Activated CD4-positive, alpha-beta T cell treated with anti-CD3 and anti-CD28 coated beads, Interleukin-2, Interleukin-6, amounts not matched to agents 100 ng/mL and 50 ng/mL, durations not matched to agents 16 hours and 8 hours (primary cell): ENCODE results near the gene SLC39A7.
A peak's percentile ranks its signal among the peaks of the same experiment; 100 is the strongest.
"Not testable (repeated sequence)": the region's sequence is repeated elsewhere in the genome, so short reads cannot be mapped to it uniquely, and the experiment has no call there.

Experiments
- DNase-seq: peaks from one replicate; pipeline ENCODE4 v3.0.0-alpha.2; 2020

Gene SLC39A7

DNA sequence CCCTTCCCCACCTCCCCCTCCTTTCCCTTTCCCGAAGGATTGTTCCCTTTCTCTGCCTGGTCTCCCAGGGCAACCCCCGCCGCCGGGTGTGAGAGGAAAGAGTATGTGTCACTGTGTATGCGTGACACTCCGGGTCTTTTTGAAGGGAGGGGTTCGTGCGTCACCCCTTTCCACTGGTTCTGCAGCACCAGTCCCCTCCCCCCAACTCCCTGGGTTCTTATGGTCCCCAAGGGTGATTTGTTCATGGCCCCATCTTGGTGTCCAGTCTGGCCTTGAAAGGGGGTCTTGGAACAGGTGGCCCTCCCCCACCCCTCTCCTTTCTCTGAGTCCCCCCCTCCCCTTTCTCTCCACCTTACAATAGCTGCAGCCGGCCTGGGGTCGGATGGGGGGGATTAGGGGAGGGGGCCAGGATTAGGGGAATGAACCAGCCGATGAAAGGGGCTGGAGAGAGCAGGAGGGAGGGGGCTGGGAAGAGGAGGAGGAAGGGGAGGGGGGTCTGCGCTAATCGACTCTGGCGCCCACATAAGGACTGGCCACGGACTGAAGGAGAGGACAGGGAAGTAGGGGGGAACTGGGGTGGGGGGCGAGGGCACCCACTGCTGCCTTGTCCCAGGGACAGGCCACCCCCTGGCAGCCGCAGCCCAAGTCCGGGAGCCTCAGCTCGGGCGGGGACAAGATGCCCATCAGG lies 6.3 kb downstream of the SLC39A7 start:
- DNase-seq = no peak

DNA sequence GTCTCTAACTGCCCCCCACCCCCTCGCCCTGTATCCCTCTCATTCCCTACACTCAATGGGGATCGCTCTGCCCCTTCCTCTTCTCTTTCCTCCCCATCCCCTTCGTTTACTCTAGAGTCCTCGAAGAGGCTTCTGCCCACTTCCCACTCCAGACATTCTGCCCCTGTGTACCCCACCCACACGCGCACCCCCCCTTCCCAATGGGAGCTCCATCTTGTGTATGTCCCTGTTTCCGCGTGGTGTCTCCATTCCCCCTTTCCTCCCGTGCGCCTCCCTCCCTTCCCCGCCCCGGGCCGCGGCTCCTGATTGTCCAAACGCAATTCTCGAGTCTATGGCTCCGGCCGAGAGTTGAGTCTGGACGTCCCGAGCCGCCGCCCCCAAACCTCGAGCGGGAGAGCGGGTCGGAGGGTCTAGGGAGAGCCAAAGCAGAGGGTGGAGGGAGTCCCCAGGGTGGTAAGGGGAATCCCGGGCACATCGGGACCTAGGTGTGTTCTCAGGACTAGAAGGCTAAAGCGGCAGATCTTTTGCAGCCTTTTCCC lies 7.0 kb downstream of the SLC39A7 start:
- peak; percentile 23 for DNase-seq

DNA sequence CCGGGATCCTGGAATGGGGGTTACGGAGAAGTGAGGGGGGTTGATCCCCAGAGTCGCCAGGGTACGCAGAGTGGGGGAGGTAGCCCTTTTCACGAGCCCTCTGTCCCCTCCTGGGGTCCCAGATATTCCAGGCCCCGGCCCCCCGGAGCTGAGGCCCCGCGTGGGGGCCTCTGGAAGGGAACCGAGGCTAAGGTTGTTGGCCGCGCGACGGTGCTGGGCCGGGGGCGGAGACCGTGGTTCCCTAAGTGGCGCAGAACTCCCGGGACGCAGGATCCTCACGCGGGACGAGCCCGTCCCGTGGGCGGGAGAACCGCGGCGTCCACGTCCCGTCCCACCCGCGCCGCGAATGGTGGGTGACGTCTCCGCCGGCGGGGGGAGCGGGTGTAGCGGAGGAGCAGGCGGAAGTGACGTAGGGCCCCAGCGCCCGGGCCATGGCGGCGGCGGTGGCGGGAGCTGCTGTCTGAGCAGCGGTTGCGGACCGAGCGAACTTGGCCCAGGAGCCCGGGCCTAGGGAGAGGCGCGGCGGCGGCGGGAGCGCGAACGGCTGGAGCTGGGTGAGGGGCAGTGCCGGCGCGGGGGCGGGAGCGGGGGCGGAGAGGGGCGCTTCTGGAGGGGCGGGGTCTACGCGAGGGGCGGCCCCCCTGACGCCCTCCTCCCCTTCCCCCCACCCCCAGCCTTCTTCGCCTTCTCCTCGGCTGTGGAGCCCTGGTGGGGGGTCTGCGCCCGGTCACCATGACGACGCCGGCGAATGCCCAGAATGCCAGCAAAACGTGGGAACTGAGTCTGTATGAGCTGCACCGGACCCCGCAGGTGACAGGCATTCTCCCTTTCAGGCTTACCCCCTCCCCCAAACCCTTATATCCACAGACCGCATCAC lies 7.7 kb downstream of the SLC39A7 start, which contains the start of gene RING1:
TSS of gene RING1 (plus strand) at position 410 of the 877 bp plus-strand sequence. CDS start at position 733, 323 bp downstream.
- DNase-seq = peak; percentile 88

DNA sequence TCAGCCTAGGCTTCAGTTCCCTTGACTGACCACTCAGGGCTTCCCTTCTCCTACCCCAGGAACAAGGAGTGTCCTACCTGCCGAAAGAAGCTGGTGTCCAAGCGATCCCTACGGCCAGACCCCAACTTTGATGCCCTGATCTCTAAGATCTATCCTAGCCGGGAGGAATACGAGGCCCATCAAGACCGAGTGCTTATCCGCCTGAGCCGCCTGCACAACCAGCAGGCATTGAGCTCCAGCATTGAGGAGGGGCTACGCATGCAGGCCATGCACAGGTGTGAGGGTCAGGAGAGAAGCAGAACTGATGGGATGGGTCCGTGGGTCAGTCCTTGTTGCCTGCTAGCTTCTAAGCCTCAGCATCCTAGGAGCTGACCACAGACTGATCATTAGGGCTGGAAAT lies 9.2 kb downstream of the SLC39A7 start:
- no peak for DNase-seq

DNA sequence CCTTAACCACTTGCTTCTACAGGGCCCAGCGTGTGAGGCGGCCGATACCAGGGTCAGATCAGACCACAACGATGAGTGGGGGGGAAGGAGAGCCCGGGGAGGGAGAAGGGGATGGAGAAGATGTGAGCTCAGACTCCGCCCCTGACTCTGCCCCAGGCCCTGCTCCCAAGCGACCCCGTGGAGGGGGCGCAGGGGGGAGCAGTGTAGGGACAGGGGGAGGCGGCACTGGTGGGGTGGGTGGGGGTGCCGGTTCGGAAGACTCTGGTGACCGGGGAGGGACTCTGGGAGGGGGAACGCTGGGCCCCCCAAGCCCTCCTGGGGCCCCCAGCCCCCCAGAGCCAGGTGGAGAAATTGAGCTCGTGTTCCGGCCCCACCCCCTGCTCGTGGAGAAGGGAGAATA lies 10.5 kb downstream of the SLC39A7 start:
- DNase-seq = no peak

DNA sequence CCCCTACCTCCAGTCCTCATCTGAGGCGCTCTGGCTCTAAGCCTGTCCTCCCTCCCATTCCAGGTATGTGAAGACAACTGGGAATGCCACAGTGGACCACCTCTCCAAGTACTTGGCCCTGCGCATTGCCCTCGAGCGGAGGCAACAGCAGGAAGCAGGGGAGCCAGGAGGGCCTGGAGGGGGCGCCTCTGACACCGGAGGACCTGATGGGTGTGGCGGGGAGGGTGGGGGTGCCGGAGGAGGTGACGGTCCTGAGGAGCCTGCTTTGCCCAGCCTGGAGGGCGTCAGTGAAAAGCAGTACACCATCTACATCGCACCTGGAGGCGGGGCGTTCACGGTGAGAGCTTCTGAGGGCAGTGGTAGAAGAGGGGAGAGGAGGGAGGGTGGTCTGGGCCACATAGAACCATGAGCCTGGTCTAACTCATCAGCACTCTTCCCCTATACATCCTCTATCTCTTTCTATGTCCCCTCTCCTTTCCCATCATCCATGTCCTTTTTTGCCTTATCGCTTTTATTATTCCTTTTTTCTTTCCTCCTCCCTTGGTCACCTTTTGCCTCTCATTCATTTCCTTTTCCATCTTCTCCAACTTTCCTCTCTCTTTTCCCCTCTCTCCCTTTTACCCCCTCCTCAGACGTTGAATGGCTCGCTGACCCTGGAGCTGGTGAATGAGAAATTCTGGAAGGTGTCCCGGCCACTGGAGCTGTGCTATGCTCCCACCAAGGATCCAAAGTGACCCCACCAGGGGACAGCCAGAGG lies 11.2 kb downstream of the SLC39A7 start:
- no peak for DNase-seq

DNA sequence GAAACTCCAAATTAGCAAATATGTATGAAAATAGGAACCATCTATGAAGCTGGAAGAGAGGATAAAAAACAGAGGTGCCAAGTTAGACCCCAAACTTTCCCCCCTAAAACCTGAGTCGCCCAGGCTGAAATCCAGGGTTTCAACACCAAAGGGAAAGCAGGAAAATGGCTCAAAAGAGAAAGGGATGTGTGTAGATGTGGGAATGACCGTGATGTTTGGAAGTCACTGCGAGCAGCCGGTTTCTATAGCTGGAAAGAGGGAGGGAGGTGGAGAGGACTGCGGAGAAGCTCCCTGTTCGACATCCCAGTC lies 12.1 kb downstream of the SLC39A7 start:
- DNase-seq = no peak

DNA sequence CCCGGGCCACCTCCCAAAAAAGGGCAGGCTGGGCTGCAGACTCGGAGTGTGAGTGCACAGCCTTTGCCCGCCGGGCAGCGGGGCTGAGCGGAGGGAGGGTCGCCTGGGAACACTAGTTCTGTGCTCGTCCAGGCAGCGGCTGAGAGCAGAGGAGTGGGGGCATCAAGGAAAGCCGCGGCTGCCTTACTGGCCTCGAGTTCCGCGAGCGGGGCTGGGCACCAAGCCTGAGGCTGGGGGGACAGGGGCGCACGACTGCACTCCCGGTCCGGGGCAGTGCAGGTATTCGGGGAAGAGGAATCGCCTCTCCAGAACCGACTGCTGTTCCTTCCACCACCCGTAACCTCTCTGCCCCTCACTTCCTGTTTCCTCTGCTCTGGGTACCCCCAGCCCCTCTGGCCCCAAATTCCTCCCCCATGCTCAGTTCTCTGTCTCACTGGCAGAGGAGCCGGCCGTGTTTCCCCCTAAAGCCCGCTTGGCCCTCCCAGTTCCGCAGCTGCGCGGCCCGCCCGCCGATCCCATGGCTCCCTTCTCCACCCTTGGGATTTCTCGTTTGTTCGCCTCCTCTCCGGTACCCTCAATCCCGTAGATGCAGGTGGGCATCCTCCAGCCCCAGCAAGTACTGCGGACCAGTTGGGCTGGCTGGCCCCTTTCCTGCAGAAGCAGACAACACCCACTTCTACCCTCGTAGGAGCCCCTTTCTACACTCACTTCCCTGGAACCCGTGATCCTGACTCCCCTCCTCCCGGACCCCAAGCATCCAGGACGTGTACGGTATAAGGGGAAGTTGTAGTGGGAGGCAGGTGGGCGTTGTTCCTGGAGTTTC lies 12.7 kb downstream of the SLC39A7 start:
- no peak for DNase-seq

DNA sequence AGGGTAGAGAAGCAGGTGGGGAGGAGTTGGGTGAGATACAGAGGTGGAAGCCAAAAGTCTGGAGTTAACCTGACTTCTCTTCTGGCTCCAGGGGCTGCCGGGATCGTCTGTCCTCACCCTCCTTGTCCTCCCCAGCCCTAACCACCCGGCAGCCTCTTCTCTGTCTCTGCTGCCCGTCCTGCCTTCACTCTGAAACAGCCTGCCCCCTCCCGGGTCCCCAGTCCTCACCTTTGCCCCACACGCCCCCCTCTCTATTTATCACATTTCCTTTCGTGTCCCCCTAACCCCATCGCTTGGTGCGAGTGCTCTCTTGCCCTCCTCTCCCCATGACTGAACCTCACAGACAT lies 13.3 kb downstream of the SLC39A7 start:
- DNase-seq = no peak

DNA sequence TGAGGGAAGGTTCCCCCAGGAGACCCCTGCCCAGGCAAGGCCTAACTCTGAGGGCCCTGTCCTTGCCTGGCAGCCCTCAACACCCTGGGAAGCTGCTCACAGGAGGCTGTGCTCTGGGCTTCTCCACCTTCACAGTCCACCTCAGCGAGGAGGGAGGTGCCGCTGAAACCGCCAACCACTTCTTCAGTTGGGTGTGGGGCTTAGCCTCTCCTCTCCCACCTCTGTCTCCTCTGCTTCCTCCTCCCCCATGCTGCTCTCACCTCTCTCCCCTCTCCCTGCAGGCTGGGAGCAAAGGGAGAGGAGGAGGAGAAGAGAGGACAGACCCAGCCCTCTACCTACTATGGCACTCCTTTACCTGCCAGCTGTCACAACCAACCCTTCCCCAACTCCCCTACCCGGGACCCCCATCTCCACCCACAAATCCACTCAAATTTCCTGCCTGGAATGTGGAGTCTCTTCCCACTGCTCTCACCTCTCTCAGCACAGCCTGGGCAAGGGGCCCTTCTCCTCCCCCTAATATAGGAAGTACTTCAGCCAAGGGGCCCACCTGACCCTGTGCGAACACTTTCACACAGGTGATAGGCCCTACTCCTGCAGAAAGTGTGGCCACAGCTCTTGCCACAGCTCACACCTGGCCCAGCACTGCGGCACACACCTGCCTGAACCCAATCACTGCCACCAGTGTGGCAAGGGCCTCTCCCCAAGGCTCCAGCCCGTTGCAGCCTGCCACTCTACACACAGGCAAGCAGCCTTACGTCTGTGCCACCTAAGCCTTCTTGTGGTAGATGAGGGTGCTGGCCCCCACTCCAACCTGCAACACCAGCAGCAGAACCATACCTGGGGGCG lies 14.8 kb downstream of the SLC39A7 start:
- DNase-seq = no peak

DNA sequence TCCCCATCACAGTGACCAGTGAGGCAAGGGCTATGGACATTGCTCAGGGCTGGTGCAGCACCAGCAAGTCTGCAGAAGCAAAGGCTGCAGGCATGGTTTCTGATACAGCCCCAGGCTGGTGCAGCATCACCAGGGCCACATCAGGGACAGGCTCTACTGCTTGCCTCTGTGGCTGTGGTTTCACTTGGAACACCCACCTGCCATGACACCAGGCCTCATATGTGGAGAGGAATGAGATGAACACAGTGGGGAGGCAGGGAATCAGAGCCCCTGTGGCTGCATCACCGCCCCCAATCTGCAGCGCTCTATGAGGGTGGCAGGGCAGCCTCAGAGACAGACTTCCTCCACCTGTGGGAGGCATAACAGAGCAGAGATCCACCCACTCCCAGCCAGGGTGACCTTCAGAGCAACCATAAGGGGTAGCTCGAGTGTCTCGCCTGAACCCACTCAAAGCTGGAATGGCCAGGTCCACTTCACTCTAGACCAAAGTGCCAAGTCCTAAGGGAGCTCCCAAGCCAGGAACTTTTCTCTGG lies 15.5 kb downstream of the SLC39A7 start:
- no peak for DNase-seq

DNA sequence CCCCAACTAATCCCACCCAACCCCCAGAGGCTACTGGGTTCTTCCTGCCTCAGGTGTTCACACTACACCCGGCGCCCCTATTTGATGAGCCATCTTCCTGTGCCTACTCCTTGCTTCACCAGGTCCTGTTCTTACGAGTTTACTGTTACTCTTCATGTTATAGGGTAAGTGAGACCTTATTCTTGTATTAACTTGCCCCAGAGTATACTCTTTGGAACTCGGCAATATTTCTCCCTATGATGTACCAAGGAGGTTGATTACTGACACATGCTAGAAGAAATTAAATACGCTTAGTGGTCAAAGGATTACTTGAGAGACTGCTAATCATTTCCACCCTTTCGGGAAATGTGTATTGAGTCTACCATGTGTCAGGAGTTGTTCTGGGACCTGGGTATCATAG lies 16.6 kb downstream of the SLC39A7 start:
- no peak for DNase-seq

DNA sequence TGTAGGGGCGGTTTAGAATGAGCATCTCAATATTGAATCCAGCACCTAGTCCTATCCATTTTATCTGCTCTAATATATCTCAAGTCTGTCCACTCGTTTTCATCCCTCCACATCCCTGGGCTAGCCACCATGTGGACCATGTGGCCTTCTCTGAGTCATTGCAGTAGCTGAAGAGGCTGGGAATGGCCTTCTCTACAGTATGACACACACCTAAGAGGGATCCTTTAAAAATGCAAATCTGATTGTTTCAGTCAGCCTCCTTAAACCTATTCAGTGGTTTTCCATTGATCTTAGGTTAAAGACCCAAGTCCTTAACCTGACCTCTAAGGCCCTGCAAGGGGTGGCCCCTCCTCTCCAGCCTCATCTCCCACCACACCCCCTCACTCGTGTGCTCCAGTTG lies 17.0 kb downstream of the SLC39A7 start:
- DNase-seq = no peak

DNA sequence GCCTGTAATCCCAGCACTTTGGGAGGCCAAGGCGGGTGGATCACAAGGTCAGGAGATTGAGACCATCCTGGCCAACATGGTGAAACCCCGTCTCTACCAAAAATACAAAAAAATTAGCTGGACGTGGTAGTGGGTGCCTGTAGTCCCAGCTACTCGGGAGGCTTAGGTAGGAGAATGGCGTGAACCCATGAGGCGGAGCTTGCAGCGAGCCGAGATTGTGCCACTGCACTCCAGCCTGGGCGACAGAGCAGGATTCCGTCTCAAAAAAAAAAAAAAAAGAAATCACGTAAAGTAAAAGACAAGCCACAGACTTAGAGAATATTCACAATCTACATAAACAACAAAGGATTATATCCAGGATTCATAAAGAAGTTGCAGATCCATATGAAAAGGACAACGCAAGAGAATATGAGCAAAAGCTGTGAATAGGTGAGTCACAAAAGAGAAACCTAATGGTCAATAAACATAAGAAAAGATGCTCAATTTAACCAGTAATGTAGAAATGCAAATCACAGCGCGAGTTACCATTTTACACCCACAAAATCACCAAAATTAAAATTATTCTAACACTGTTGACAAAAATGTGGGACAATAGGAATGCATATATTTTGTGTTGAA lies 25.9 kb downstream of the SLC39A7 start:
- DNase-seq = not testable (repeated sequence)

DNA sequence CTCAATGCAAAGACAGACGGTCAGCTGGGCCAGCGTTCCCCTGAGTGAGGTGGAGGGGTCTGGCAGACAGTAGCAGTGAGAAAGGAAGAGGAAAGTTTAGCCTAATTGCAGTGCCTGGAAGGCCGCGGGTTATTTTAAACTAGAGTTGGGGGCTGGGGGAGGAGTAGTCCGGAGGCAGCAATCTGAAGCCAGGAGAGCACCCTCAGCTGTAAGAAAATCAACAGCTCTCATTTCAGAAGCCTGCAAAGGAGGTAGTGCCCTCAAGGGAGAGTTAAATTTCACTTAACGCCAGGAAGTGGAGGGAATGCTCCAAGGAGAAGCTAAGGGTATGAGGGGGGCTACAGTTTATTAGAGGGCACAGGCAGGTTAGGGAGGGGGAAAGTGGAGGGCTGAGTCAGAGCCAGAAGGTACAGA lies 34.6 kb downstream of the SLC39A7 start:
- no peak for DNase-seq

DNA sequence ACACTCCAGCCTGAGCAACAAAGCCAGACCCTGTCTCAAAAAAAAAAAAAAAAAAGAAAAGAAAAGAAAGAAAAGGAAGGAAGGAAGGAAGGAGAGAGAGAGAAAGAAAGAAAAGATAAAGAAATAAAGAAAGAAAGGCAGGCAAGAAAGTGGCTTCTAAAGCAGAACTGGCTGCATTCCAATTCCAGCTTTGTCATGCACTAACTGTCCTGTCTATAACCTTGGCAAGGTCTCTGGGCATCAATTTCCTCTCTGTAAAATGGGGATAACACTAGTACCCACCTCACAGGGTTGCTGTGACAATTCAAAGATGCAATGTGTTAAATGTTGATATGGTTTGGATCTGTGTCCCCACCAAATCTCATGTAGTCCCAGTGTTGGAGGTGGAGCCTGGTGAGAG lies 35.7 kb downstream of the SLC39A7 start:
- DNase-seq = no peak

DNA sequence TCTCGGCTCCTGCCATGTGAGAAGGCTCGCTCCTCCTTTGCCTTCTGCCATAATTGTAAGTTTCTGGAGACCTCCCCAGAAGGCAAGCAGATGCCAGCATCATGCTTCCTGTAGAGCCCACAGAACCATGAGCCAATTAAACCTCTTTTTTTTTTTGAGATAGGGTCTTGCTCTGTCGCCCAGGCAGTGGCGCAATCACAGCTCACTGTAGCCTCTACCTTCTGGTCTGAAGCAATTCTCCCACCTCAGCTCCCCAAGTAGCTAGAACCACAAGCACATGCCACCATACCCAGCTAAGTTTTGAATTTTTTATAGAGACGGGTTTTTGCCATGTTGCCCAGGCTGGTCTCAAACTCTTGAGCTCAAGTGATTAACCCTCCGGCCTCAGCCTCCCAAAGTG lies 36.2 kb downstream of the SLC39A7 start:
- DNase-seq = no peak

DNA sequence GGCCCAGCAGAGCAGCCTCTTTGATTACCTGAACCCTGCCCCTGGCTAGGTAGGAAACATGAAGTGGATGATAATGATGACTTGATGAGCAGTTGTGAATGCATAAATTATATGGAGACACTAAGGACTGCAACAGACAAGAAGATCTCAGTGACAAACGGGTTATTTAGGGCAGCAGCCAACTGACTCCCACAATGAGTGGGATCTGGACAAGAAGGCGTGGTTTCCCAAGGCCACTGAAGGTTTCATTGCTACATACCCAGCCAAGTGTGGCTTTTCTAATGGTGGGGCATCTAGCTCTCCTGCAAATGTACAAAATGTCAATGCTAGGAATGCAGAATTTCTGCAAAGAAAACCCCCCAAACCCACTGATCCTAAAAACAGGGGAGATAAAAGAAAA lies 37.1 kb downstream of the SLC39A7 start:
- DNase-seq = no peak

DNA sequence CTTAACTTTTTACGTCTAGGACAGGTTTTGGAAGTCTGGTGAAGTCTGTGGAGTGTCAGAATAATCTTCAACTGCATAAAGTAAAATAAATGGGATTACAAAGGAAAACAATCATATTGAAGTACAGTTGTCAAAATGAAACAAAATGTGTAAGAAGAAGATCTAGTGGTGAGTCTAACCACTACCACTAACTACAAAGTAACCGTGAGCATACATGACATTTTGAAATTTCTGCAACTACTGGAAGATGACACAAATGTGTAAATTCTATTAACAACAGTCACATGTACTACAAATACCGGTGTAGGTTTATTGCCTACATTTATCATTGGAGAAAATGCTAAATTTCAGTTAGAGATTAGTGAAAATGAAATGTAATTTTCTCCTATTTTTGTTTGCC lies 41.3 kb downstream of the SLC39A7 start:
- peak; percentile 61 for DNase-seq

DNA sequence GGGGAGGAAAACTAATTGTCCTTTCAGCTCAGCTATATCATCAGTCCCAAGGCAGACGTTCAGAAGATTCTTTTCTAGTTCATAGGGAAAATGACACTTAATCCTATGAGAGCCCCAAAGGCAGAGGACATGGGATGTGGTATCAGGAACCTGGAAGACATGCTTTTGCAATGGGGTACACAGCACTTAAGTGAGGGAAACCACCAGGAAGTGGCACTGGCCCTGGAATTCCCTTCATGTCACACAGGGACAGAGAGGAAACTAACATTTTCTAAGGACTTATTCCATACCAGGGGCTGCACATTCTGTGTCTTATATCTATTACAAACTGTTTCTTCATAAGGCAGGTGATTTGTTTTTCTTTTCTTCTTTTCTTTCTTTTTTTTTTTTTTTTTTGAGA lies 42.8 kb downstream of the SLC39A7 start:
- DNase-seq = no peak
